B cell (primary cell): ENCODE measurements around the gene TMEM150C. TPM values are rescaled to one million over a fixed set of nuclear protein-coding genes. Genes with fewer than 3 reads are reported as not detected.

ENCODE experiments used
- ATAC-seq: fragments of 200-7000 bp; cut with Tn5 transposase; one replicate; pipeline ENCODE4 v1.10.0; 2021; ENCODE audit warnings: low read depth, mild to moderate bottlenecking, moderate number of reproducible peaks, moderate library complexity
- CTCF ChIA-PET: fragments of 350-600 bp; sonication (Branson Sonifier 250); formaldehyde crosslinking; loops from one replicate; lab custom pipeline; 2021; ENCODE audit warnings: antibody characterized with exemption, inconsistent platforms; lab: Charles Lee
- POLR2A ChIA-PET: fragments of 350-600 bp; sonication (Branson Sonifier 250); formaldehyde crosslinking; loops from one replicate; lab custom pipeline; 2021; ENCODE audit warnings: antibody characterized with exemption; lab: Charles Lee
- DNase-seq: peaks from one replicate; pipeline ENCODE4 v3.0.0; 2013
- H2AFZ ChIP-seq: 2 replicates; pipeline ENCODE4 v1.6.1; 2012; ENCODE audit warnings: mild to moderate bottlenecking, low read depth, low read length; ENCODE audit not compliant: insufficient read depth, poor library complexity, severe bottlenecking
- H3K27ac ChIP-seq, 2 donors: 1 replicate in 1 of 2; 2 replicates in 1 of 2; pipeline ENCODE4 v1.5.1; 2012 to 2013; ENCODE audit warnings: low read length in 2 of 2, mild to moderate bottlenecking in 2 of 2, moderate library complexity in 1 of 2
- H3K27me3 ChIP-seq, 4 experiments: fragments of 200-600 bp in 1 of 4; sonication (generic) in 1 of 4; replicated peaks in 1 of 4; 1 replicate in 2 of 4; 2 replicates in 2 of 4; pipeline versions ENCODE4 v1.6.1 to v1.7.0; 2013 to 2016; ENCODE audit warnings: low read length in 3 of 4, mild to moderate bottlenecking in 2 of 4, mixed read lengths in 1 of 4, moderate library complexity in 1 of 4; ENCODE audit not compliant: insufficient read depth in 4 of 4, control insufficient read depth in 3 of 4; ENCODE audit errors: control extremely low read depth in 1 of 4
- H3K36me3 ChIP-seq, 2 experiments: replicated peaks in 1 of 2; 1 replicate in 1 of 2; 2 replicates in 1 of 2; pipeline versions ENCODE4 v1.6.1 to v1.7.1; 2013; ENCODE audit warnings: low read length in 1 of 2; ENCODE audit not compliant: insufficient read depth in 2 of 2, control insufficient read depth in 1 of 2; ENCODE audit errors: control extremely low read depth in 1 of 2, extremely low read depth in 1 of 2
- H3K4me1 ChIP-seq, 2 donors: fragments of 200-600 bp in 1 of 2; sonication (generic) in 1 of 2; 1 replicate in 1 of 2; 2 replicates in 1 of 2; pipeline versions ENCODE4 v1.5.1 to v1.6.1; 2013 to 2017; ENCODE audit warnings: low read length in 2 of 2; ENCODE audit not compliant: control insufficient read depth in 2 of 2, insufficient read depth in 2 of 2
- H3K4me2 ChIP-seq: replicated peaks from 2 replicates; pipeline ENCODE3; 2012; ENCODE audit warnings: mild to moderate bottlenecking, low read depth, low read length; ENCODE audit not compliant: poor library complexity, severe bottlenecking
- H3K4me3 ChIP-seq, 5 experiments: fragments of 200-600 bp in 1 of 5; sonication (generic) in 1 of 5; 1 replicate in 3 of 5; 2 replicates in 2 of 5; pipeline versions ENCODE4 v1.5.1 to v1.7.0; 2011 to 2016; ENCODE audit warnings: low read length in 4 of 5, mild to moderate bottlenecking in 4 of 5, low read depth in 2 of 5, control low read depth in 1 of 5, moderate library complexity in 1 of 5; ENCODE audit not compliant: insufficient read depth in 1 of 5; ENCODE audit errors: control extremely low read depth in 1 of 5, extremely low read depth in 1 of 5
- H3K79me2 ChIP-seq: fragments of 200-600 bp; sonication (generic); one replicate; pipeline ENCODE4 v1.6.0; 2016; ENCODE audit warnings: low read length; ENCODE audit not compliant: control insufficient read depth, insufficient read depth
- H3K9ac ChIP-seq: fragments of 200-600 bp; sonication (generic); 2 replicates; pipeline ENCODE4 v1.6.1; 2017; ENCODE audit warnings: mild to moderate bottlenecking, low read length, moderate library complexity
- H3K9me3 ChIP-seq, 3 donors: one replicate each; pipeline versions ENCODE4 v1.6.1 to v1.7.1; 2013; ENCODE audit warnings: low read length in 2 of 3; ENCODE audit not compliant: control insufficient read depth in 2 of 3, insufficient read depth in 1 of 3; ENCODE audit errors: control extremely low read depth in 1 of 3
- H4K20me1 ChIP-seq: 2 replicates; pipeline ENCODE4 v1.6.0; 2012; ENCODE audit warnings: mild to moderate bottlenecking, low read length; ENCODE audit not compliant: insufficient read depth, control insufficient read depth, poor library complexity, severe bottlenecking
- H3K27ac Mint-ChIP-seq: one replicate; pipeline ENCODE4 v1.8.0; 2021; ENCODE audit warnings: mixed read lengths
- H3K27me3 Mint-ChIP-seq: one replicate; pipeline ENCODE4 v1.8.0; 2021; ENCODE audit warnings: mixed read lengths
- H3K4me1 Mint-ChIP-seq: one replicate; pipeline ENCODE4 v1.8.0; 2021; ENCODE audit warnings: mixed read lengths
- H3K4me3 Mint-ChIP-seq: one replicate; pipeline ENCODE4 v1.8.0; 2021; ENCODE audit warnings: mixed read lengths
- H3K9me3 Mint-ChIP-seq: one replicate; pipeline ENCODE4 v1.8.0; 2022; ENCODE audit warnings: mixed read lengths; ENCODE audit not compliant: insufficient read depth
- CTCF ChIP-seq: fragments of 200-600 bp; IDR thresholded peaks from one replicate; pipeline ENCODE4 v1.8.0; 2022; ENCODE audit warnings: antibody characterized with exemption, mild to moderate bottlenecking
- EZH2 ChIP-seq: IDR thresholded peaks from 2 replicates; pipeline ENCODE4 v1.6.1; 2012; ENCODE audit warnings: borderline replicate concordance, low read depth, mild to moderate bottlenecking, moderate library complexity, low read length; ENCODE audit not compliant: insufficient read depth, poor library complexity, severe bottlenecking
- WGBS: methylation state at CpG from one replicate; pipeline ENCODE4 v1.1.5; 2013; ENCODE audit warnings: missing lambda C conversion rate; ENCODE audit not compliant: insufficient coverage; 5-methylcytosine and 5-hydroxymethylcytosine counted together
- intact Hi-C: fragments of 100-400 bp; cut with micrococcal nuclease; formaldehyde crosslinking; loops from one replicate; pipeline ENCODE4 v1.10.0; 2022
- polyA plus RNA-seq: library from polyadenylated mRNA; depleted of rRNA; stranded (reverse); fragments of >200 nt; gene quantifications from 2 replicates; pipeline ENCODE4 v1.2.3, GENCODE V29; 2012
- total RNA-seq, 2 donors: library from RNA; stranded (reverse); fragments of 120-200 nt in 1 of 2; gene quantifications; 1 replicate in 1 of 2; 2 replicates in 1 of 2; pipeline versions ENCODE4 v1.2.3 to v1.2.4, GENCODE V29; 2013 to 2022

Gene TMEM150C
- total and polyA plus RNA-seq, 2 donors (not counting 1 experiment from before 2014, with no cell fraction given), result 0.04 TPM; not detected in 1

DNA sequence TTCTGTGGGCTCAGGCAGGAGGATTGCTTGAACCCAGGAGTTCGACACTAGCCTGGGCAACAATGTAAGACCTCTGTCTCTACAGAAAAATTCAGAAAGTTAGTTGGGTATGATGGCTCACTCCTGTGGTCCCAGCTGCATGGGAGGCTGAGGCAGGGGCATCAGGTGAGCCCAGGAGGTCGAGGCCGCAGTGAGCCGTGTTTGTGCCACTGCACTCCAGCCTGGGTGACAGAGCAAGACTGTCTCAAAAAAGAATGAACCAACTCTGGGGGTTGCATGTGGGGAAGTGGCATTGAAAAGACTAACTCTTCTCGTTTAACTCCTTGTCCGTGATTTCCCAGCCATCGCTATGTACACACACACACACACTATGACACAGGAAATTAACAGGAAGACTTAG, 104.5 kb downstream of the TMEM150C start:
- no peaks in the 10 kb centered on the region for H3K27me3 Mint-ChIP-seq
- ChIA-PET CTCF (no interaction called here), POLR2A (no interaction called here)
- Histone ChIP-seq H3K9me3 (no peaks in the 10 kb centered on the region), H2AFZ (no peak overlapping the region), H3K4me2 (no peak overlapping the region), H3K9ac (no peak overlapping the region), H3K27ac (no peak overlapping the region), H3K36me3 (peaks cover 1 to 50% of the 10 kb centered on the region in 2 experiments), H3K79me2 (peaks cover 5% of the 10 kb centered on the region), H3K4me1 (no peaks in the 10 kb centered on the region), H3K27me3 (no peaks in the 10 kb centered on the region), H4K20me1 (no peaks in the 10 kb centered on the region), H3K4me3 (no peak overlapping the region)
- ATAC-seq (no peak), DNase-seq (no peak)
- intact Hi-C loops, result no loop called here
- 97% methylated on average over 4 of the region's 7 CpGs for WGBS
- H3K4me3 Mint-ChIP-seq, result no peak overlapping the region
- TF ChIP-seq EZH2, result no peak
- no peak for TF ChIP-seq CTCF
- no peaks in the 10 kb centered on the region for H3K4me1 Mint-ChIP-seq
- no peaks in the 10 kb centered on the region for H3K9me3 Mint-ChIP-seq
- no peak overlapping the region for H3K27ac Mint-ChIP-seq

GRCh38 chr4:82452026-82452425, 109.8 kb downstream of the TMEM150C start:
- no peaks in the 10 kb centered on the region for H3K9me3 ChIP-seq
- TF ChIP-seq EZH2 (no peak), CTCF (no peak)
- no peaks in the 10 kb centered on the region for H3K9me3 Mint-ChIP-seq
- ChIA-PET CTCF (interaction anchor here (0.5 to 0.7 kb wide), 2 partner anchors 13 to 1018 kb away, joined by 3 read pairs; no protein-coding TSS in a partner anchor), POLR2A (no interaction called here)
- no peak overlapping the region for H3K4me2 ChIP-seq
- peaks cover 20 to 59% of the 10 kb centered on the region in 2 experiments for H3K36me3 ChIP-seq
- H3K4me3 ChIP-seq, result no peak overlapping the region
- DNase-seq (no peak), ATAC-seq (no peak)
- intact Hi-C loops, result no loop called here
- H3K27me3 Mint-ChIP-seq, result no peaks in the 10 kb centered on the region
- 100% methylated on average over 4 of the region's 7 CpGs for whole genome bisulfite sequencing
- no peak overlapping the region for H2AFZ ChIP-seq
- H3K4me3 Mint-ChIP-seq, result no peak overlapping the region
- H4K20me1 ChIP-seq, result peaks cover 9% of the 10 kb centered on the region
- peaks cover 24% of the 10 kb centered on the region for H3K79me2 ChIP-seq
- H3K4me1 Mint-ChIP-seq, result no peaks in the 10 kb centered on the region
- H3K9ac ChIP-seq, result no peak overlapping the region
- no peaks in the 10 kb centered on the region for H3K27me3 ChIP-seq
- no peak overlapping the region for H3K27ac ChIP-seq
- no peaks in the 10 kb centered on the region for H3K4me1 ChIP-seq
- no peak overlapping the region for H3K27ac Mint-ChIP-seq
